ENCODE data around the gene SYP. TPM values are rescaled to one million over a fixed set of nuclear protein-coding genes. Genes with fewer than 3 reads are reported as not detected.

Gene SYP
- total RNA-seq, 1 donor from 2014 or later = under 0.01 TPM

GRCh38 chrX:49214996-49215526 lies 15.1 kb upstream of the SYP start:
- H3K27me3 ChIP-seq (ENCODE audit: control insufficient read depth, insufficient read depth, low read length) = no peaks in the 10 kb centered on the region
- H3K36me3 ChIP-seq (ENCODE audit: control insufficient read depth, insufficient read depth, low read length) = no peaks in the 10 kb centered on the region
- DNase-seq (ENCODE audit: low read depth) = no peak
- no peak for FAIRE-seq
- H3K4me3 ChIP-seq (ENCODE audit: low read depth, low read length) = no peak overlapping the region
- TF ChIP-seq CTCF (IDR thresholded peaks at IDR 0.05; ENCODE audit: insufficient read depth, low read length, severe bottlenecking) = no peak

GRCh38 chrX:49214416-49214815 lies 14.4 kb upstream of the SYP start:
- Histone ChIP-seq H3K27me3 (ENCODE audit: control insufficient read depth, insufficient read depth, low read length) (no peaks in the 10 kb centered on the region), H3K36me3 (ENCODE audit: control insufficient read depth, insufficient read depth, low read length) (no peaks in the 10 kb centered on the region), H3K4me3 (ENCODE audit: low read depth, low read length) (no peak overlapping the region)
- TF ChIP-seq CTCF (IDR thresholded peaks at IDR 0.05; ENCODE audit: insufficient read depth, low read length, severe bottlenecking) = no peak
- DNase-seq (ENCODE audit: low read depth) = no peak
- no peak for FAIRE-seq

GRCh38 chrX:49212861-49213260 lies 12.9 kb upstream of the SYP start:
- Histone ChIP-seq H3K4me3 (ENCODE audit: low read depth, low read length) (no peak overlapping the region), H3K27me3 (ENCODE audit: control insufficient read depth, insufficient read depth, low read length) (no peaks in the 10 kb centered on the region), H3K36me3 (ENCODE audit: control insufficient read depth, insufficient read depth, low read length) (no peaks in the 10 kb centered on the region)
- no peak for TF ChIP-seq CTCF (IDR thresholded peaks at IDR 0.05; ENCODE audit: insufficient read depth, low read length, severe bottlenecking)
- peak; percentile 73 for FAIRE-seq
- no peak for DNase-seq (ENCODE audit: low read depth)

- no peak for FAIRE-seq
- Histone ChIP-seq H3K27me3 (ENCODE audit: control insufficient read depth, insufficient read depth, low read length) (no peaks in the 10 kb centered on the region), H3K36me3 (ENCODE audit: control insufficient read depth, insufficient read depth, low read length) (no peaks in the 10 kb centered on the region), H3K4me3 (ENCODE audit: low read depth, low read length) (no peak overlapping the region)
- no peak for DNase-seq (ENCODE audit: low read depth)
- no peak for TF ChIP-seq CTCF (IDR thresholded peaks at IDR 0.05; ENCODE audit: insufficient read depth, low read length, severe bottlenecking)
Observed at GRCh38 chrX:49212209-49212608, 12.2 kb upstream of the SYP start.

- DNase-seq (ENCODE audit: low read depth) (no peak), FAIRE-seq (no peak)
- no peaks in the 10 kb centered on the region for H3K27me3 ChIP-seq (ENCODE audit: control insufficient read depth, insufficient read depth, low read length)
- TF ChIP-seq CTCF (IDR thresholded peaks at IDR 0.05; ENCODE audit: insufficient read depth, low read length, severe bottlenecking) = no peak
- no peaks in the 10 kb centered on the region for H3K36me3 ChIP-seq (ENCODE audit: control insufficient read depth, insufficient read depth, low read length)
- no peak overlapping the region for H3K4me3 ChIP-seq (ENCODE audit: low read depth, low read length)
Observed at GRCh38 chrX:49211074-49211473, 11.1 kb upstream of the SYP start.

- Histone ChIP-seq H3K4me3 (ENCODE audit: low read depth, low read length) (no peak overlapping the region), H3K27me3 (ENCODE audit: control insufficient read depth, insufficient read depth, low read length) (no peaks in the 10 kb centered on the region), H3K36me3 (ENCODE audit: control insufficient read depth, insufficient read depth, low read length) (no peaks in the 10 kb centered on the region)
- no peak for DNase-seq (ENCODE audit: low read depth)
- FAIRE-seq = no peak
- no peak for TF ChIP-seq CTCF (IDR thresholded peaks at IDR 0.05; ENCODE audit: insufficient read depth, low read length, severe bottlenecking)
Observed at GRCh38 chrX:49210406-49210805, 10.4 kb upstream of the SYP start.
